Kasumi-1 (cell line): ENCODE measurements around the gene SLC30A7.

Source experiments
- DNase-seq, 2 experiments: peaks; one replicate each; lab custom pipeline; 2025; lab: John Stamatoyannopoulos, UW

Gene SLC30A7

DNA sequence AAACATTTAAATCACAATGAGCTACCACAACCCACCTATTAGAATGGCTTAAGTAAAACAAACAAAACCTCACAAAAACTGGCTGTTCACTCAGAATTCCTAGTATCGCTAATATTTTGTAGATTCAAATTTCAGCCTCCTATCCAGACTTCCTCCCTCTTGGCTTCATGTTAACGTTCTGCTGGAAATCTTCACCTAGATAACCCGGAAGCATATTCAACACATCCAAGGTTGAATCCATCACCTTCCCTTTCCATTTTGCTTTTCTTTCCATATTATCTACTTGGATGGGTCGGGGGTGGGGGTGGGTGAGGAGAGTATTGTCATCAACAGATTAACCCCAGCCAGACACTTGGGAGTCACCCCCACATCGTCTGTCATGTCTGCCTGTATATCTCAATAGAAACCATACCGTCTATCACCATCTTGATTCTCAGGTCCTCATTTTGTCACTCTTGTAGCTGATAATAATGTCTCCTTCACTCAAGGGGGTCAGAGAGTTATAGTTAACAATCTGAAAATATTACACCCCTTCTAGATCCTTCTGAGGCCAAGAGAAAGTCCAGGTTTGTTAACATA is 131.4 kb downstream of the SLC30A7 start:
- DNase-seq, result no peak

DNA sequence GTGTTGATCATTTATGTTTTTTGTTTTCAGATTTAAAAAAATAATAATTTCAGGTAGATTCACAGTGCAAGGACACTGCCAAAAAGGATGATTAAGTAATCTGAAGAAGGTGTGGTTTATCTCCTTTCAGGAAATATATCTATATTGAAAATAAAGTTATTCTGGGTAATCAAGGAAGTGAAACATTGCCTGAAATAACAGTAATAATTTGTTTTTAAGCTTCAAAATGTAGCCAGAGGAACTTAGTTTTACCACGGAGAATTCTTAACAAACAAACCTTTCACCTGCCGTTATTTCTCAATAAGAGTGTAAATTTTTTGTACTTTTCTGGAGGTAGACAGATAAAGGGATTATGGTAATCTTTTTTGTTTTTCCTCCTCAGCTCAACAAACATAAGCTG is 132.6 kb downstream of the SLC30A7 start:
- no peak for DNase-seq

DNA sequence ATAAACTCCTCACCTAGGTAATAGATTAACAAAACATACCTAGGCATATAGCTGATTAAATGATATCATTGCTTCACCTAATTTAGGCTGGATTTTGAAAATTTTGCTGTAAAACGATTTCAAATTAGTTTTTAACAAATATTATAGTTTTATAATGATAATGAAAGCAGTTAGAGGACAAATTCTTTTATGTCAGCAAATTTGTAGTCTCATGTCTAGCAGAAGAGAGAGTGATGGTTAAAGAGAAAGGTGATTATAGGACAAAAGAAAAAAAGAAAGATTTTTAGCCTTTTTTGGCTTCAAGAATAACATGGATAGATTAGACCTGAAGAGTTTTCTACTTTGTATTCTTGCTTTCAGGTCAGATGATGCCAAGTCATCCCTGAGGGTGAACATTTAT is 133.3 kb downstream of the SLC30A7 start:
- DNase-seq, result no peak

DNA sequence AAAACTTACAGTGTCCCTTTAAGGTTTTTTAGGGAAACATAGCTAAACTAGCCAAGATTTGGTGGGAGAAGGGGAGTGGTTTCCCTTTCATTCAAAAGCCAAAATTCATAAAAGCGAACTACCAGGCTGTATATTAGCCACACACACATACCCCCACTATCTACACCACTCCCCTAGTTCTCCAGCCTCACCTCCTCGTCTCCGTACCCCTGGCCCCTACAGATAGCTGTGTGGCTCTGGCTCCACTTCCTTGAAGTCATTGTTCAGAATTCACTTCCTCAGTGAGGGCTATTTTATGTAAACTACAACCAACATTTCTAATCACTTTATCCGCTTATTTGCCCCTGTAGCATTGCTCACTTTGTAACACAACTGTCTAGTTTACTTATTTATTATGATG is 135.0 kb downstream of the SLC30A7 start:
- DNase-seq, result no peak
